ENCODE data around the gene TMEM41B. TPM values are rescaled to one million over a fixed set of nuclear protein-coding genes. Genes with fewer than 3 reads are reported as not detected.

TMEM41B gene
- total and polyA plus RNA-seq, 2 of the 8 experiments (the other 6 are each of a cell fraction or from before 2014, with no cell fraction given) = 24.3 to 50.1 TPM

GRCh38 chr11:9315078-9315688 is 790 bp upstream of the TMEM41B start:
- Histone ChIP-seq H3K9me3 (ENCODE audit: insufficient read depth in 2 of 2, low read depth in 1 of 2, low read length in 1 of 2) (no peaks in the 10 kb centered on the region), H2BK20ac (ENCODE audit: low read length) (no peak overlapping the region), H3K4me1 (replicated peaks in 1 of 4; ENCODE audit: control insufficient read depth in 3 of 4, insufficient read depth in 4 of 4, low read length in 3 of 4) (peaks cover 0 to 11% (median 5%) of the 10 kb centered on the region in 4 experiments; a peak in 5 of 7 replicates), H3K27ac (ENCODE audit: low read depth, low read length) (peak overlapping the region; percentile 90), H3K36me3 (ENCODE audit: control insufficient read depth in 2 of 4, insufficient read depth in 4 of 4, low read length in 3 of 4) (no peaks in the 10 kb centered on the region), H3K18ac (ENCODE audit: extremely low read depth, low read length) (peak overlapping the region; percentile 100; the same call in 1 of the 2 replicates), H2BK5ac (ENCODE audit: low read depth, low read length) (peak overlapping the region; percentile 94), H4K5ac (ENCODE audit: insufficient read length, low read depth, low read length) (peak overlapping the region; percentile 25), H2BK120ac (replicated peaks; ENCODE audit: low read depth, low read length) (no peak overlapping the region), H2BK15ac (ENCODE audit: low read length) (0 out of 2 replicates have a peak overlapping the region, but pooled peaks have one; percentile 75), H3K56ac (replicated peaks; ENCODE audit: insufficient read length, low read depth, low read length) (peak overlapping the region; percentile 7), H3K4me3 (ENCODE audit: extremely low read depth in 1 of 4, insufficient read depth in 2 of 4, low read depth in 3 of 4, low read length in 4 of 4) (peak overlapping the region; percentile 43 to 92 (median 60)), H3K14ac (ENCODE audit: insufficient read length) (no peak overlapping the region), H2AK5ac (ENCODE audit: low read depth, low read length) (peak overlapping the region; percentile 57; the same call in 1 of the 2 replicates), H3K4me2 (ENCODE audit: insufficient read depth in 1 of 2, low read depth in 2 of 2, low read length in 2 of 2) (peak overlapping the region; percentile 72 to 94), H2BK12ac (ENCODE audit: low read depth, low read length) (peak overlapping the region; percentile 90; the same call in 1 of the 2 replicates), H4K8ac (ENCODE audit: extremely low read depth, insufficient read depth, low read length) (peak overlapping the region; percentile 92; the same call in 1 of the 2 replicates), H3K9ac (replicated peaks in 1 of 4; ENCODE audit: extremely low read depth in 1 of 4, low read depth in 3 of 4, low read length in 3 of 4) (peak overlapping the region in 3 of 4 experiments; percentile 76 to 90 (median 88); a peak in 6 of 7 replicates), H3K79me1 (ENCODE audit: low read depth, low read length) (peaks cover 9% of the 10 kb centered on the region), H4K91ac (replicated peaks; ENCODE audit: insufficient read length, low read length) (peak overlapping the region; percentile 45), H3K27me3 (replicated peaks in 1 of 4; ENCODE audit: control insufficient read depth in 3 of 4, extremely low read depth in 1 of 4, insufficient read depth in 3 of 4, low read length in 3 of 4) (no peaks in the 10 kb centered on the region), H2AFZ (ENCODE audit: low read length) (peak overlapping the region; percentile 81), H3K23ac (ENCODE audit: insufficient read length) (no peak overlapping the region), H3K4ac (replicated peaks; ENCODE audit: insufficient read length, low read depth, low read length) (peak overlapping the region; percentile 33), H3K23me2 (ENCODE audit: low read depth, low read length) (peaks cover 9% of the 10 kb centered on the region), H4K20me1 (replicated peaks in 1 of 2; ENCODE audit: control insufficient read depth in 1 of 2, insufficient read depth in 2 of 2, low read length in 2 of 2) (peaks cover 0 to 11% of the 10 kb centered on the region in 2 experiments), H3K79me2 (ENCODE audit: control insufficient read depth in 1 of 2, insufficient read depth in 2 of 2, low read length in 2 of 2) (peaks cover 28 to 39% of the 10 kb centered on the region in 2 experiments)
- CTCF ChIA-PET (ENCODE audit: partially characterized antibody) = interaction anchor here (0.6 to 1.2 kb wide), 5 partner anchors 10 to 149 kb away, joined by 3 to 6 read pairs (median 3); partner anchors contain the start of gene DENND5A
- FAIRE-seq (no peak), DNase-seq (ENCODE audit: low read depth in 1 of 2, low spot score in 2 of 2) (no peak)
- POLR2A ChIA-PET (ENCODE audit: partially characterized antibody) = interaction anchor here (0.6 to 3.8 kb wide), 8 partner anchors 48 to 146 kb away, joined by 3 to 15 read pairs (median 4); partner anchors contain the start of genes IPO7 and ZNF143
- TF ChIP-seq CBX5 (IDR thresholded peaks at IDR 0.05; ENCODE audit: low read depth, low read length) = no peak
- TF ChIP-seq SP4 (IDR thresholded peaks at IDR 0.05; ENCODE audit: low read length) = 0 out of 2 replicates have a peak, but pooled peaks have one; percentile 23
- TF ChIP-seq ZNF274 (IDR thresholded peaks at IDR 0.05; ENCODE audit: borderline replicate concordance, extremely low read depth, low read length) = no peak
- peak in 1 of 2 experiments; percentile 16; a peak in 1 of 3 replicates for TF ChIP-seq POLR2A (IDR thresholded peaks at IDR 0.05; ENCODE audit: control extremely low read depth in 1 of 2, low read depth in 2 of 2, low read length in 2 of 2)
- no peak for TF ChIP-seq SAP30 (IDR thresholded peaks at IDR 0.05; ENCODE audit: insufficient read depth, insufficient replicate concordance, low read length)
- WGBS, 2 experiments (ENCODE audit: extremely low coverage in 1 of 2, insufficient coverage in 1 of 2, insufficient read length in 1 of 2, insufficient replicate concordance in 2 of 2, low coverage in 1 of 2, low lambda C conversion rate in 2 of 2, missing lambda C conversion rate in 1 of 2) = 72% methylated on average over 16 of the region's 16 CpGs; no CpG with 5 or more reads in 1 of the 2 experiments

All from H1 (cell line).